ENCODE data around the gene MAN2B2.
"Not testable (repeated sequence)": the region's sequence is repeated elsewhere in the genome, so short reads cannot be mapped to it uniquely, and the experiment has no call there.

Gene MAN2B2

GRCh38 chr4:6668391-6668790, 93.4 kb downstream of the MAN2B2 start:
- no peak overlapping the region for H3K4me3 ChIP-seq (ENCODE audit: control insufficient read depth, low read depth, low read length)
- peak; percentile 32 for DNase-seq (ENCODE audit: low read depth)

GRCh38 chr4:6671648-6672047, 96.7 kb downstream of the MAN2B2 start:
- no peak for DNase-seq (ENCODE audit: low read depth)
- no peak overlapping the region for H3K4me3 ChIP-seq (ENCODE audit: control insufficient read depth, low read depth, low read length)

More at GRCh38 chr4:6668391-6668790, 93.4 kb downstream of the MAN2B2 start:
- no peak for TF ChIP-seq CTCF (IDR thresholded peaks at IDR 0.05; ENCODE audit: control insufficient read depth, insufficient read depth, low read depth, low read length, missing control alignments)

GRCh38 chr4:6672131-6672530, 97.1 kb downstream of the MAN2B2 start:
- no peak for DNase-seq (ENCODE audit: low read depth)
- no peak for TF ChIP-seq CTCF (IDR thresholded peaks at IDR 0.05; ENCODE audit: control insufficient read depth, insufficient read depth, low read depth, low read length, missing control alignments)
- H3K4me3 ChIP-seq (ENCODE audit: control insufficient read depth, low read depth, low read length), result no peak overlapping the region

More at GRCh38 chr4:6671648-6672047, 96.7 kb downstream of the MAN2B2 start:
- TF ChIP-seq CTCF (IDR thresholded peaks at IDR 0.05; ENCODE audit: control insufficient read depth, insufficient read depth, low read depth, low read length, missing control alignments), result no peak

GRCh38 chr4:6672541-6673190, 97.7 kb downstream of the MAN2B2 start:
- not testable (repeated sequence) for DNase-seq (ENCODE audit: low read depth); H3K4me3 ChIP-seq (ENCODE audit: control insufficient read depth, low read depth, low read length)

Measured in AG09309 (cell line).